ENCODE measurements around the gene KCNJ6. TPM values are rescaled to one million over a fixed set of nuclear protein-coding genes. Genes with fewer than 3 reads are reported as not detected.

Gene KCNJ6
- total and polyA plus RNA-seq, 9 of the 15 experiments (the other 6 are each of a cell fraction or from before 2014, with no cell fraction given), result 0.06 to 0.21 (median 0.13) TPM; not detected in 1

DNA sequence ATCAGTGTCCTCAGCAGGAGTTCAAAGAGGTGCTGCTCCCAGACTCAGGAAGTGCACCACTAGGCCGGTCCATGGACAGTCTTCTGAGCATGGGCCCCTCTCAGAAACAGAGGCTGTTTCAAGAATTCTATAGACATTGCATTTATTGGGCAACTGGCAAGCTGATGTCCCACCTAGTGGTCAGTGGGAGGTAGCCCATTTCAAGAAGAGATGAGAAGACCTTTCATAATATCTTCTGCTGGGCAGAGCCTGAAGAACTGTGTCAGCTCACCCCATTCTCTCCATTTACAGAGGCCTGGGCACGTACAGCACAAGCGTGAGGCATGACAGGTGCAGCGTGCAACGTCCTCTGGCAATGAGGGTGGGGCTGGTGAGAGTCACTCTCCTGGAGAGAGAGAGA lies 333.7 kb downstream of the KCNJ6 start (continued):
- TF ChIP-seq, protein P1, sequence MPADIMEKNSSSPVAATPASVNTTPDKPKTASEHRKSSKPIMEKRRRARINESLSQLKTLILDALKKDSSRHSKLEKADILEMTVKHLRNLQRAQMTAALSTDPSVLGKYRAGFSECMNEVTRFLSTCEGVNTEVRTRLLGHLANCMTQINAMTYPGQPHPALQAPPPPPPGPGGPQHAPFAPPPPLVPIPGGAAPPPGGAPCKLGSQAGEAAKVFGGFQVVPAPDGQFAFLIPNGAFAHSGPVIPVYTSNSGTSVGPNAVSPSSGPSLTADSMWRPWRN (IDR thresholded peaks at IDR 0.05; ENCODE audit: low read depth), result no peak
- no peak for TF ChIP-seq ZNF121 (CRISPR knock-in tag; conservative IDR thresholded peaks at IDR 0.05)
- peak; percentile 67 to 95 for TF ChIP-seq RAD21 (CRISPR knock-in tag; conservative IDR thresholded peaks at IDR 0.05 in 1 of 2, IDR thresholded peaks at IDR 0.05 in 1 of 2)
- no peak for TF ChIP-seq LARP7 (IDR thresholded peaks at IDR 0.05)
- peak; percentile 92 for TF ChIP-seq CEBPG (CRISPR knock-in tag; IDR thresholded peaks at IDR 0.05)
- peak; percentile 86 to 88 for TF ChIP-seq CEBPG (tag; conservative IDR thresholded peaks at IDR 0.05 in 1 of 2, IDR thresholded peaks at IDR 0.05 in 1 of 2)
- TF ChIP-seq ZBTB49 (CRISPR knock-in tag; IDR thresholded peaks at IDR 0.05; ENCODE audit: borderline replicate concordance), result no peak
- no peak for TF ChIP-seq KLF6 (CRISPR knock-in tag; IDR thresholded peaks at IDR 0.05; ENCODE audit: borderline replicate concordance)
- TF ChIP-seq DPF2 (IDR thresholded peaks at IDR 0.05), result no peak
- TF ChIP-seq ZBTB43 (CRISPR knock-in tag; IDR thresholded peaks at IDR 0.05), result no peak
- no peak for TF ChIP-seq ZNF311 (CRISPR knock-in tag; IDR thresholded peaks at IDR 0.05)
- TF ChIP-seq NFRKB (IDR thresholded peaks at IDR 0.05; ENCODE audit: low read depth), result no peak
- TF ChIP-seq TCF15 (CRISPR knock-in tag; IDR thresholded peaks at IDR 0.05), result no peak
- no peak for TF ChIP-seq ZEB2 (IDR thresholded peaks at IDR 0.05)
- no peak for TF ChIP-seq CBFA2T3 (IDR thresholded peaks at IDR 0.05)
- peak; percentile 79; the same call in 1 of the 2 replicates for TF ChIP-seq STAG1 (CRISPR knock-in tag; IDR thresholded peaks at IDR 0.05; ENCODE audit: borderline replicate concordance)
- TF ChIP-seq ETV6 (IDR thresholded peaks at IDR 0.05; ENCODE audit: borderline replicate concordance in 1 of 2, low read depth in 2 of 2, low read length in 1 of 2), result no peak
- no peak for TF ChIP-seq ETV6 (CRISPR knock-in tag; IDR thresholded peaks at IDR 0.05; ENCODE audit: borderline replicate concordance)
- TF ChIP-seq ATF4 (CRISPR knock-in tag; IDR thresholded peaks at IDR 0.05), result 0 out of 2 replicates have a peak, but pooled peaks have one; percentile 47
- no peak for TF ChIP-seq LCOR (CRISPR knock-in tag; IDR thresholded peaks at IDR 0.05)
- TF ChIP-seq, protein P2, sequence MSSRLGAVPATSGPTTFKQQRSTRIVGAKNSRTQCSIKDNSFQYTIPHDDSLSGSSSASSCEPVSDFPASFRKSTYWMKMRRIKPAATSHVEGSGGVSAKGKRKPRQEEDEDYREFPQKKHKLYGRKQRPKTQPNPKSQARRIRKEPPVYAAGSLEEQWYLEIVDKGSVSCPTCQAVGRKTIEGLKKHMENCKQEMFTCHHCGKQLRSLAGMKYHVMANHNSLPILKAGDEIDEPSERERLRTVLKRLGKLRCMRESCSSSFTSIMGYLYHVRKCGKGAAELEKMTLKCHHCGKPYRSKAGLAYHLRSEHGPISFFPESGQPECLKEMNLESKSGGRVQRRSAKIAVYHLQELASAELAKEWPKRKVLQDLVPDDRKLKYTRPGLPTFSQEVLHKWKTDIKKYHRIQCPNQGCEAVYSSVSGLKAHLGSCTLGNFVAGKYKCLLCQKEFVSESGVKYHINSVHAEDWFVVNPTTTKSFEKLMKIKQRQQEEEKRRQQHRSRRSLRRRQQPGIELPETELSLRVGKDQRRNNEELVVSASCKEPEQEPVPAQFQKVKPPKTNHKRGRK (tag; IDR thresholded peaks at IDR 0.05), result no peak
- TF ChIP-seq TAL1 (IDR thresholded peaks at IDR 0.05), result no peak
- 0 out of 2 replicates have a peak, but pooled peaks have one; percentile 8 for TF ChIP-seq ZNF583 (CRISPR knock-in tag; IDR thresholded peaks at IDR 0.05)

Data from K562 (cell line).